Ovary (tissue), 3 donors: ENCODE measurements around the gene PRRG4.

Source experiments
- CTCF ChIP-seq, 3 donors: fragments of 450-650 bp in 2 of 3; fragments of 200-600 bp in 1 of 3; IDR thresholded peaks; one replicate each; pipeline versions ENCODE4 v1.5.1 to v1.8.0; 2016 to 2022; ENCODE audit warnings: antibody characterized with exemption in 3 of 3, mild to moderate bottlenecking in 1 of 3
- EP300 ChIP-seq: sonication (generic); formaldehyde crosslinking; IDR thresholded peaks from one replicate; pipeline ENCODE4 v1.6.1; 2017; ENCODE audit warnings: antibody characterized with exemption
- POLR2A ChIP-seq: fragments of 450-650 bp; IDR thresholded peaks from one replicate; pipeline ENCODE4 v1.6.1; 2017; ENCODE audit warnings: antibody characterized with exemption, mild to moderate bottlenecking, moderate library complexity
- donor health status: DM: no; HTN: no; CAD: no.

GRCh38 chr11:32829157-32829679 lies 509 bp upstream of the PRRG4 start:
- TF ChIP-seq CTCF (IDR thresholded peaks at IDR 0.05) (no peak), EP300 (no peak), POLR2A (no peak)
